Natural killer cell (primary cell): ENCODE measurements around the gene C16orf96. TPM values are rescaled to one million over a fixed set of nuclear protein-coding genes. Genes with fewer than 3 reads are reported as not detected.

Experiments
- ATAC-seq, 3 donors: fragments of 150-1000 bp in 2 of 3; fragments of 200-7000 bp in 1 of 3; cut with Tn5 transposase; 1 replicate in 1 of 3; 2 replicates in 2 of 3; pipeline ENCODE4 v1.10.0; 2021; ENCODE audit warnings: mild to moderate bottlenecking in 2 of 3, moderate library complexity in 2 of 3
- DNase-seq, 2 donors: peaks; one replicate each; pipeline versions ENCODE4 v3.0.0 to v3.0.0-alpha.2; 2013 to 2021; ENCODE audit warnings: mixed read lengths in 1 of 2
- H3K27ac ChIP-seq: one replicate; pipeline ENCODE4 v1.5.1; 2013; ENCODE audit warnings: mild to moderate bottlenecking, low read length
- H3K27me3 ChIP-seq: one replicate; pipeline ENCODE4 v1.6.1; 2013; ENCODE audit warnings: low read length; ENCODE audit not compliant: control insufficient read depth, insufficient read depth
- H3K36me3 ChIP-seq: one replicate; pipeline ENCODE4 v1.6.1; 2013; ENCODE audit warnings: low read length; ENCODE audit not compliant: control insufficient read depth, insufficient read depth
- H3K4me1 ChIP-seq: one replicate; pipeline ENCODE4 v1.6.1; 2013; ENCODE audit warnings: low read length; ENCODE audit not compliant: control insufficient read depth, insufficient read depth
- H3K4me3 ChIP-seq: one replicate; pipeline ENCODE4 v1.5.1; 2013; ENCODE audit warnings: low read length
- H3K9me3 ChIP-seq: one replicate; pipeline ENCODE4 v1.6.1; 2013; ENCODE audit warnings: low read length; ENCODE audit not compliant: control insufficient read depth, insufficient read depth
- H3K27ac Mint-ChIP-seq, 2 donors: one replicate each; pipeline ENCODE4 v1.8.0; 2022; ENCODE audit warnings: mild to moderate bottlenecking in 2 of 2, mixed read lengths in 2 of 2, moderate library complexity in 1 of 2
- H3K27me3 Mint-ChIP-seq, 2 donors: one replicate each; pipeline ENCODE4 v1.8.0; 2022; ENCODE audit warnings: low read depth in 2 of 2, mixed read lengths in 2 of 2
- H3K36me3 Mint-ChIP-seq: one replicate; pipeline ENCODE4 v1.8.0; 2022; ENCODE audit warnings: mixed read lengths
- H3K4me1 Mint-ChIP-seq, 2 donors: one replicate each; pipeline ENCODE4 v1.8.0; 2022; ENCODE audit warnings: mixed read lengths in 2 of 2
- H3K4me3 Mint-ChIP-seq: one replicate; pipeline ENCODE4 v1.8.0; 2022; ENCODE audit warnings: mild to moderate bottlenecking, moderate library complexity, mixed read lengths
- H3K9me3 Mint-ChIP-seq, 2 donors: one replicate each; pipeline ENCODE4 v1.8.0; 2022; ENCODE audit warnings: mixed read lengths in 2 of 2
- WGBS: methylation state at CpG from one replicate; pipeline ENCODE4 v1.1.7; 2013; ENCODE audit warnings: missing lambda C conversion rate; ENCODE audit not compliant: insufficient coverage; 5-methylcytosine and 5-hydroxymethylcytosine counted together
- intact Hi-C: fragments of 100-400 bp; cut with micrococcal nuclease; formaldehyde crosslinking; loops from one replicate; pipeline ENCODE4 v1.14.2; 2022
- total RNA-seq, 4 donors: library from RNA; stranded (reverse); fragments of 120-200 nt in 1 of 4; gene quantifications; one replicate each; pipeline versions ENCODE4 v1.2.3 to v1.2.4, GENCODE V29; 2013 to 2022
- TF ChIP-seq, protein P1 (sequence below): fragments of 200-600 bp; IDR thresholded peaks from one replicate; pipeline ENCODE4 v1.8.0; 2022; ENCODE audit warnings: antibody characterized with exemption

The C16orf96 gene
- total RNA-seq, 3 donors from 2014 or later (not counting 1 experiment from before 2014, with no cell fraction given) = 0.35 to 0.61 (median 0.43) TPM

DNA sequence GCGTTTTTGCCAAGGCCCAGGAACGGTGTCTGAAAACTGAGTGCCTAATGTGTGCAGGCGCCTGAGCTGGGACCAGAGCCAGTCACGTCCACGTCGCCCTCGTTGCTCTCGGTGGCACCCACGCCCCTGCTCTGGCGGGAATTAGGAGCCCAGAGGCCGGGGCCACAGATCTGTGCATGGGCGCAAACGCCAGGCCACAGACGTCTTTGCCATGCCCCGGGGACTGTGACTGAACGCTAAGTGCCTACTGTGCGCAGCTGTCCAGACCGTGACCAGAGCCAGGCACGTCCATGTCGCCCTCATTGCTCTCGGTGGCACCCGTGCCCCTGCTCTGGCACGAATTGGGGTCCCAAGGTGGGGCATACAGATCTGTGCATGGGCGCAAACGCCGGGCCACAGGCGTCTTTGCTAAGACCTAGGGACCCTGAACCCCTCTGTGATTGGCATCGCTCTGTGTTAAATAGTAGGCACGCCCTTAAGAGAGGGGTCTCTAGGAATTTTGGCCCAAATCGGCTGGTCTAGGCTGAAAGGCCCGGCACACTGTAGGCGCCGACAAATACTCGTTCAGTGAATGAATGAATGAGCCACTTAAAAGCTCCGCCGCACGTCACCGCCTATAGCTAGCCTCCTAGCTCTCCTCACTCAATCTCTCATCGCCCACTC lies 59.4 kb downstream of the C16orf96 start:
- Mint-ChIP-seq H3K36me3 (no peaks in the 10 kb centered on the region), H3K9me3 (no peaks in the 10 kb centered on the region), H3K27ac (peak overlapping the region; percentile 96 to 99), H3K27me3 (no peaks in the 10 kb centered on the region), H3K4me3 (peak overlapping the region; percentile 93), H3K4me1 (peaks cover 14 to 34% of the 10 kb centered on the region in 2 donors)
- ATAC-seq = no peak
- H3K4me1 ChIP-seq = peaks cover 43% of the 10 kb centered on the region
- 86% methylated on average over 39 of the region's 39 CpGs for whole genome bisulfite sequencing
- peak; percentile 27 to 41 for DNase-seq
- H3K36me3 ChIP-seq = no peaks in the 10 kb centered on the region
- no peaks in the 10 kb centered on the region for H3K9me3 ChIP-seq
- H3K4me3 ChIP-seq = peak overlapping the region; percentile 45
- intact Hi-C loops = loop anchor here (1.0 to 10.0 kb wide), 3 partner anchors 9 to 361 kb away; partner anchors contain the start of genes CORO7 and MGRN1
- H3K27ac ChIP-seq = peak overlapping the region; percentile 90
- TF ChIP-seq, protein P1, sequence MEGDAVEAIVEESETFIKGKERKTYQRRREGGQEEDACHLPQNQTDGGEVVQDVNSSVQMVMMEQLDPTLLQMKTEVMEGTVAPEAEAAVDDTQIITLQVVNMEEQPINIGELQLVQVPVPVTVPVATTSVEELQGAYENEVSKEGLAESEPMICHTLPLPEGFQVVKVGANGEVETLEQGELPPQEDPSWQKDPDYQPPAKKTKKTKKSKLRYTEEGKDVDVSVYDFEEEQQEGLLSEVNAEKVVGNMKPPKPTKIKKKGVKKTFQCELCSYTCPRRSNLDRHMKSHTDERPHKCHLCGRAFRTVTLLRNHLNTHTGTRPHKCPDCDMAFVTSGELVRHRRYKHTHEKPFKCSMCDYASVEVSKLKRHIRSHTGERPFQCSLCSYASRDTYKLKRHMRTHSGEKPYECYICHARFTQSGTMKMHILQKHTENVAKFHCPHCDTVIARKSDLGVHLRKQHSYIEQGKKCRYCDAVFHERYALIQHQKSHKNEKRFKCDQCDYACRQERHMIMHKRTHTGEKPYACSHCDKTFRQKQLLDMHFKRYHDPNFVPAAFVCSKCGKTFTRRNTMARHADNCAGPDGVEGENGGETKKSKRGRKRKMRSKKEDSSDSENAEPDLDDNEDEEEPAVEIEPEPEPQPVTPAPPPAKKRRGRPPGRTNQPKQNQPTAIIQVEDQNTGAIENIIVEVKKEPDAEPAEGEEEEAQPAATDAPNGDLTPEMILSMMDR = no peak
- no peaks in the 10 kb centered on the region for H3K27me3 ChIP-seq

DNA sequence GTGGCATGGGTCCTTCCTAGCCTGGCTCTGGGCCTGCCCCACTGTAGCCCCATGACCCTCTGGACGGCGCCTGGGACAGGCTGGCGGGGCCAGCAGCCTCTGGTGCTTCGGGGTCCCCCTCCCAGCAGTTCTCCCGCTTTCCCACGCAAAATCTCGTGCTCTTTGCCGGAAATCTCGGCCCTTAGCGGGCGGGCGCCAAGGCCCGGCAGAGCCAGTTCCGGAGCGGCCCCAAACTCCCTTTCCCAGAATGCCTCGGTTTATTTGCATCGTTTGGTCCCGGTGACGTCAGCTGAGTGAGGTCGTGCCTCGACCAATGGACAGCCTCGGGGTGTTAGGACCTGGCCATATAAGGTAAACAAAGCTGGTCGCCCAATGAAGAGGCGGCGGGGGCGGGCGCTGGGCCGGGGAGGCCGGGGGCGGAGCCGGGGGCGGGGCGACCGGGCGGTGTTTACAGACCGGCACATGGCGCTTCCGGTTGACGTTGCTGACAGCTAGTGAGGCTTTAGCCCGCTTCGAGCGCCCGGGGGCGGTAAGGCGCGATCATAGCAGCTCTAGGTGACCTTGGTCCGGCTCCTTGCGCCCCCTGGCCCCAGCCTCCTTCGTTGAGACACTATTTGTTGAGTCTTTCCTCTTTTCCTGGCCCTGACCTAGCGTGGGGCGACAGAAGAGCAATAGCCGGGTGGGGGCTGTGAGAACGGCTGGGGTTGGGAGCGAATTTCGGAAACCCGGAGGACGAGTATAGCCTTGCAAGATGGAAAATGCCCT lies 60.1 kb downstream of the C16orf96 start:
- Histone ChIP-seq H3K27me3 (no peaks in the 10 kb centered on the region), H3K9me3 (no peaks in the 10 kb centered on the region), H3K4me3 (peak overlapping the region; percentile 49), H3K27ac (peak overlapping the region; percentile 90), H3K36me3 (no peaks in the 10 kb centered on the region), H3K4me1 (peaks cover 43% of the 10 kb centered on the region)
- Mint-ChIP-seq H3K27ac (peak overlapping the region; percentile 96 to 99), H3K36me3 (no peaks in the 10 kb centered on the region), H3K4me3 (peak overlapping the region; percentile 93), H3K4me1 (peaks cover 14 to 28% of the 10 kb centered on the region in 2 donors), H3K27me3 (no peaks in the 10 kb centered on the region), H3K9me3 (no peaks in the 10 kb centered on the region)
- under 1% methylated on average over 57 of the region's 57 CpGs for WGBS
- ATAC-seq (peak; percentile 89 to 97 (median 90)), DNase-seq (peak; percentile 96 to 100)
- TF ChIP-seq, protein P1 = peak; percentile 26
- intact Hi-C loops = loop anchor here (1.0 to 10.0 kb wide), 3 partner anchors 8 to 361 kb away; partner anchors contain the start of genes CORO7 and MGRN1

DNA sequence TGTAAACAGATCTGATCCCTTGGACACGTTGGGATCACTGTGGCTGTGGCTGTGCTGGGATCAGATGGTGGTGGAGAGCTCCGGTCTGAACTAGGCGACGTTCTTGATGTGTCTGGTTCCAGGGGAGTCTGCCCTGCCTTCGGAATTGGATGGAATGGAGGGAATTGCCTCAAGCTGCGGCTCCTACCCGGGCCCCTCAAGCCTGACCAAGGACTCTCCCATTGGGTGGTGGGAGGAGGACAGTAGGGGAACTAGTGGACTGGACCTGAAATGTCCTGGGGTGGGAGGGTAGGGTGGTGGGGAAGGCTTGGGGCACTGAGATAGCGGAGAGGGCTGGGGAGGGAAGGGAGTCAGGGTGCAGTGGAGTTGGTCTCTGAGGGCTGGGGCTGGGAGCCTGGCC lies 61.7 kb downstream of the C16orf96 start:
- Histone ChIP-seq H3K9me3 (no peaks in the 10 kb centered on the region), H3K27ac (no peak overlapping the region), H3K4me1 (peaks cover 35% of the 10 kb centered on the region), H3K27me3 (no peaks in the 10 kb centered on the region), H3K36me3 (no peaks in the 10 kb centered on the region), H3K4me3 (no peak overlapping the region)
- Mint-ChIP-seq H3K27ac (peak overlapping the region; percentile 36 to 96), H3K27me3 (no peaks in the 10 kb centered on the region), H3K4me3 (peak overlapping the region; percentile 21), H3K9me3 (no peaks in the 10 kb centered on the region), H3K4me1 (peaks cover 14 to 24% of the 10 kb centered on the region in 2 donors), H3K36me3 (no peaks in the 10 kb centered on the region)
- DNase-seq (no peak), ATAC-seq (no peak)
- WGBS = 97% methylated on average over 8 of the region's 8 CpGs
- intact Hi-C loops = loop anchor here (10.0 kb wide), 2 partner anchors 203 to 363 kb away; partner anchors contain the start of gene CORO7
- TF ChIP-seq, protein P1 = no peak
